Subcutaneous adipose tissue (tissue), 4 donors: ENCODE data around the gene IL25. TPM values are rescaled to one million over a fixed set of nuclear protein-coding genes. Genes with fewer than 3 reads are reported as not detected.

Experiments used
- CTCF ChIP-seq: fragments of 450-650 bp; IDR thresholded peaks from one replicate; pipeline ENCODE4 v1.5.1; 2016; ENCODE audit warnings: low read depth, mild to moderate bottlenecking, control low read depth, antibody characterized with exemption, moderate library complexity
- total RNA-seq, 4 donors: library from RNA; depleted of rRNA; stranded (reverse); fragments of >200 nt; gene quantifications; one replicate each; pipeline ENCODE4 v1.1.0, GENCODE V29; 2016

IL25 gene
- total RNA-seq, 4 donors from 2014 or later = not detected

GRCh38 chr14:23399136-23399535, 26.5 kb downstream of the IL25 start:
- TF ChIP-seq CTCF = no peak

- no peak for TF ChIP-seq CTCF
These were observed 27.0 kb downstream of the IL25 start for GRCh38 chr14:23399591-23399990.

- no peak for TF ChIP-seq CTCF
These were observed 28.7 kb downstream of the IL25 start for GRCh38 chr14:23401291-23401690.

- TF ChIP-seq CTCF = no peak
These were observed 29.9 kb downstream of the IL25 start for GRCh38 chr14:23402296-23403138.

GRCh38 chr14:23403139-23403438, 30.5 kb downstream of the IL25 start:
- no peak for TF ChIP-seq CTCF

GRCh38 chr14:23403908-23404307, 31.3 kb downstream of the IL25 start:
- no peak for TF ChIP-seq CTCF

GRCh38 chr14:23404331-23404900, 31.8 kb downstream of the IL25 start:
- no peak for TF ChIP-seq CTCF
